H1 (cell line): Measurements from ENCODE around the gene SHMT1. TPM values are rescaled to one million over a fixed set of nuclear protein-coding genes. Genes with fewer than 3 reads are reported as not detected.

Experiments used
- CHD7 ChIP-seq: fragments of 300-600 bp; sonication (generic); IDR thresholded peaks from 2 replicates; pipeline ENCODE4 v1.7.1; 2012; ENCODE audit warnings: low read length, moderate library complexity, mild to moderate bottlenecking, inconsistent platforms; ENCODE audit not compliant: insufficient replicate concordance
- EZH2 ChIP-seq: fragments of 200-600 bp; sonication (generic); IDR thresholded peaks from 2 replicates; pipeline ENCODE4 v1.7.1; 2012; ENCODE audit warnings: low read depth, mild to moderate bottlenecking, moderate library complexity, low read length, inconsistent platforms; ENCODE audit not compliant: severe bottlenecking
- KDM1A ChIP-seq: fragments of 200-600, 300-600 bp; sonication (generic); IDR thresholded peaks from 2 replicates; pipeline ENCODE4 v1.7.1; 2016; ENCODE audit warnings: mild to moderate bottlenecking, low read length, borderline replicate concordance
- MAFK ChIP-seq: IDR thresholded peaks from 2 replicates; pipeline ENCODE4 v1.6.1; 2012; ENCODE audit warnings: low read depth, mild to moderate bottlenecking, improper control_type of control experiment, low read length
- polyA plus RNA-seq, 7 experiments: library from polyadenylated mRNA; depleted of rRNA in 3 of 7; stranded (reverse) in 5 of 7; unstranded in 2 of 7; fragments of >200 nt in 5 of 7; fragments of 200-250 nt in 2 of 7; gene quantifications; 1 replicate in 5 of 7; 2 replicates in 1 of 7; 4 replicates in 1 of 7; pipeline versions ENCODE4 v1.2.1 to v1.2.3, GENCODE V29; 2011 to 2013; ENCODE audit warnings: missing spikeins in 2 of 7, mixed read lengths in 2 of 7
- total RNA-seq: library from RNA; stranded (reverse); fragmentation: NEBNext Ultra II Directional; extraction: Animal tissue kit (Norgen Biotek cat#: 25700); gene quantifications from 2 replicates; pipeline ENCODE4 v1.2.1, GENCODE V29; 2021

The SHMT1 gene
- total and polyA plus RNA-seq, 2 of the 8 experiments (the other 6 are each of a cell fraction or from before 2014, with no cell fraction given) = 30.7 to 39.3 TPM

- TF ChIP-seq CHD7 (no peak), MAFK (no peak), EZH2 (no peak), KDM1A (peak; percentile 92)
These were observed 16.1 kb upstream of the SHMT1 start (continued) for GRCh38 chr17:18379246-18380146.
